ENCODE measurements around the gene RBM20.

Gene RBM20

GRCh38 chr10:110881905-110882304, 237.8 kb downstream of the RBM20 start:
- in situ Hi-C loops (cut with MboI; ENCODE audit: low pct_unique_long_range_greater_than_20kb, low sequenced_read_pairs, unreplicated experiment), result loop anchor here (10.0 kb wide), 1 partner anchor 137 kb away; no protein-coding TSS in a partner anchor
- no peak for DNase-seq (ENCODE audit: low spot score)
- TF ChIP-seq CTCF (IDR thresholded peaks at IDR 0.05; ENCODE audit: extremely low read depth, insufficient read depth, missing control alignments), result no peak

DNA sequence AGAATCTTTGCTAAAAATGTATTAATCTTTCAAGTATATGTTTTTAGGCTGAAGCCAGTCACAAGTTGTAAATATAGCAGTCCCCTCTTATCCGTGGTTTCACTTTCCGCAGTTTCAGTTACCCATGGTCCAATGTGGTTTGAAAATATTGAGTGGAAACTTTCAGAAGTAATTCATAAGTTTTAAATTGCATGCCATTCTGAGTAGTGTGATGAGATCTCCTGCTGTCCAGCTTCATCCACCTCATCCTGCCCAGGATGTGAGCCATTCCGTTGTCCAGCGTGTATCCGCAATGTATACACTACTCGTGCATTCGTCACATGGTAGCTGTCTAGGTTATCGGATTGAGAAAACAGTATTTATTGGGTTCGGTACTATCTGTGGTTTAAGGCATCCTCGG, 239.8 kb downstream of the RBM20 start:
- no peak for TF ChIP-seq CTCF (IDR thresholded peaks at IDR 0.05; ENCODE audit: extremely low read depth, insufficient read depth, missing control alignments)
- in situ Hi-C loops (cut with MboI; ENCODE audit: low pct_unique_long_range_greater_than_20kb, low sequenced_read_pairs, unreplicated experiment), result loop anchor here (10.0 kb wide), 1 partner anchor 139 kb away; no protein-coding TSS in a partner anchor
- no peak for DNase-seq (ENCODE audit: low spot score)

- in situ Hi-C loops (cut with MboI; ENCODE audit: low pct_unique_long_range_greater_than_20kb, low sequenced_read_pairs, unreplicated experiment), result loop anchor here (10.0 kb wide), 1 partner anchor 141 kb away; no protein-coding TSS in a partner anchor
- no peak for TF ChIP-seq CTCF (IDR thresholded peaks at IDR 0.05; ENCODE audit: extremely low read depth, insufficient read depth, missing control alignments)
Observed at GRCh38 chr10:110885932-110886674, 242.0 kb downstream of the RBM20 start.

DNA sequence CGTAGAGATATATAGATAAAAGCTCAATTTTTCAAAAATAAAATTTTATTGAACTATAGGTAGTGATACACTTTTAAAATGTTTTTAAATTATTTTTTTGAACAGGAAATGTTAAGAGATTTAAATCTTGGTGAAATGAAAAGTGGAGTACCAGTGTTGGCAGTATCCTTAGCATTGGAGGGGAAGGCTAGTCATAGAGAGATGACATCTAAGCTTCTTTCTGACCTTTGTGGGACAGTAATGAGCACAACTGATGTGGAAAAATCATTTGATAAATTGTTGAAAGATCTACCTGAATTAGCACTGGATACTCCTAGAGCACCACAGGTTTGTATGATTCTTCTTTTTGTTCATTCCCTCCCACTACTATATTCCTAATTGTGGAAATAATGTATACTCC, 243.4 kb downstream of the RBM20 start:
- DNase-seq (ENCODE audit: low spot score), result no peak
- TF ChIP-seq CTCF (IDR thresholded peaks at IDR 0.05; ENCODE audit: extremely low read depth, insufficient read depth, missing control alignments), result no peak
- in situ Hi-C loops (cut with MboI; ENCODE audit: low pct_unique_long_range_greater_than_20kb, low sequenced_read_pairs, unreplicated experiment), result loop anchor here (10.0 kb wide), 1 partner anchor 143 kb away; no protein-coding TSS in a partner anchor

More at GRCh38 chr10:110885932-110886674, 242.0 kb downstream of the RBM20 start:
- no peak for DNase-seq (ENCODE audit: low spot score)
